GM19023 (cell line): Measurements from ENCODE around the gene RADIL.

Source experiments
- ATAC-seq: cut with Tn5 transposase; IDR thresholded peaks from one replicate; pipeline ENCODE4 v1.9.1; 2021; ENCODE audit warnings: mild to moderate bottlenecking, moderate library complexity; ENCODE audit not compliant: unreplicated experiment

Gene RADIL

DNA sequence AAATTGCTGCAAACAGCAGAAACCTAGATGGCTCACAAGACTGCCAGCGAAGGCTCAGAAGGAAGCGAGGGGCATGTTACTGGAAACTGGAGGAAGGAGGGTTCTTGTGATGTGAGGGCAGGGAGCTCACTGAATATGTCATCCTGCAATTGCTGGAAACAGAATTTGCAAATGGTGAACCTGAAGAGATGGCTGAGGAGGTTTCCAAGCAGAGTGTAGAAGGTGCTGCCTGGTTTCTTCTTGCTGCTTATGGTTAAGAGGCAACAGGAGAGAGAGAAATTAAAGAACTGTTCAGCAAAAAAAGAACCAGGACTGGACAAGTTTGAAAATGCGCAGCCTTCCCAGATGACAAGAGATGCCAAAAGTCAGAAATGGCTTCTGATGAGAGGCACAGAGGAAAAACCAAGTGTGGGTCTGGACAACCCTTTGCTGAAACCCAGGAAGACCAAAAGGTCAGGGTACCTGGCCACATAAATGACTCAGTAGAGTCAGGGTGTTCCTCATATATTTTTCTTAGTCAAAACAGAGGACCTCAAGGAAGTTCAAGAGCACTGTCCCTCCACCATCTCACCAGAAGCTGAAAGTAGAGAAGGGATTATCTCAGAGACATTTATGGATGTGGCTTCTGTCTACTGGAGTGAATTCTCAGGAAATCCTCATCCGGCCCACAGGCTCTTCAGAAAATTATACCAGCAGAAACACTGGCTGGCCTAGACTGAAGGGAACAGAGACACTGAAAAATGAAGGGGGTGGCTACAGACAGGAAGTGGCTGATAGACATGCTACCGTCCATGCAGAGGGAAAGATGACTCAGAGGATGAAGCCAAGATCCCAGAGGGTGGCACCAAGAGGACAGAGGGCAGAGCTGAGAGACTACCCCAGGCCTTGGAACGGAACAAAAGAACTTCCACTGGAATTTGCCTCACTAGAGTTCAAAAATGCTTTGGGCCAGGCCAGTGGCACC is 31.8 kb downstream of the RADIL start:
- no peak for ATAC-seq

DNA sequence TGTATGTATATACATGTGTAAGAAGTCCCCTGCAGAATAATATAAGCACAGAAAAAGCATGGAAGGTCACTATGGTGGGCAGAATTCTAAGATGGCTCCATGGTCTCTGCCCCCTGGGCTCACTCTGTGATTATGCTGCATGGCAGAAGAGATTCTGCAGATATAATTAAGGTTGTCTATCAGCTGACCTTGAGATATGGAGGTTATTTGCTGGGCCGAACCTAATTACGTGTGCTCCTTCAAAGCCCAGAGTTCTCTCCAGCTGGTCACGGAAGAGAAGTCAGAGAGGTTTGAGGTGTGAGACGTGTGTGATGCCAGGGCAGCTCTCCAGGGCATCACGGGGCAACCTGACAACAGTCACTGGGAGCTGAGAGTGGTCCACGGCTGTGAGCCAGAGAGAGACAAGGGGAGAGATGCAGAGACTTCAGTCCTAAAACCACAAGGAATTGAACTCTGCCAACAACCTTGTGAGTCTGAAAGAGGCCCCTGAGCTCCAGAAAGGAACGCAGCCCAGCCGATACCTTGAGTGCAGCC is 33.2 kb downstream of the RADIL start:
- ATAC-seq = no peak

GRCh38 chr7:4849390-4849789 is 34.1 kb downstream of the RADIL start:
- ATAC-seq = no peak

- ATAC-seq = no peak
Observed at GRCh38 chr7:4845740-4846142, 37.8 kb downstream of the RADIL start.

GRCh38 chr7:4842319-4843064 is 41.0 kb downstream of the RADIL start:
- no peak for ATAC-seq

DNA sequence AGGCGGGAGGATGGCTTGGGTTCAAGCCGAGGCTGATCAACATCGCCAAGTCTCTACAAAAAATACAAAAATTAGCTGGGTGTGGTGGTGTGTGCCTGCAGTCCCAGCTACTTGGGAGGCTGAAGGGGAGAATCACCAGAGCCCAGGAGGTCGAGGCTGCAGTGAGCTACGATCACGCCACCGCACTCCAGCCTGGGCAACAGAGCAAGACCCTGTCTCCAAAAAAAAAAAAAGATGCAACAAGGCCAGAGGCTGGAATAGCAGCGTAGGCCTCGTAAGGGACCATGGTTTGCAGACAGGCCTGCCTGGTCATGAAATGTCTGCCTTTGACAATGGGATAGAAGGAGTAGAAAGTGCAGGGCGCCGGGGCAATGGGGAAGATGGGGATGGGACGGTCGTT is 41.7 kb downstream of the RADIL start:
- no peak for ATAC-seq

- no peak for ATAC-seq
Observed at GRCh38 chr7:4841007-4841784, 42.3 kb downstream of the RADIL start.

DNA sequence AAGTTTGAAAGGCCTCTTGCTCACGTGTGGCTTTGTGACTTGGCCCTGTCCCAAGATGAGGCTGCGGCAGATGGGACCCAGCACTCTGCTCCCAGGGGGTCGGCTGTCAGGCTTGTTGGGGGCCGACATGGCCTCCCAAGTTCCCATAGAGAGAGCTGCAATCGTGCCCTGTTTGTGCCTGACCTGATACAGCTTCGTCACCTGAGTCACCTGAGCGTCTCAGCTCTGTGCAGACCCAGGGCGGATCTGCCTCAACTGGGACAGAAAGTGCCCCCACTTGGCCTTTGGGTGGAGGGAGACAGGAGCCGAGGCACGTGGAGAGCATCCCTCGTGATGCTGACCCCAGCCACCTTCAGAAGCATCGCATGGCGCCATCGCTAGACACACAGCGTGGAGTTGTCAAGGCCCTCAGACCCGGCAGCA is 43.4 kb downstream of the RADIL start:
- no peak for ATAC-seq

DNA sequence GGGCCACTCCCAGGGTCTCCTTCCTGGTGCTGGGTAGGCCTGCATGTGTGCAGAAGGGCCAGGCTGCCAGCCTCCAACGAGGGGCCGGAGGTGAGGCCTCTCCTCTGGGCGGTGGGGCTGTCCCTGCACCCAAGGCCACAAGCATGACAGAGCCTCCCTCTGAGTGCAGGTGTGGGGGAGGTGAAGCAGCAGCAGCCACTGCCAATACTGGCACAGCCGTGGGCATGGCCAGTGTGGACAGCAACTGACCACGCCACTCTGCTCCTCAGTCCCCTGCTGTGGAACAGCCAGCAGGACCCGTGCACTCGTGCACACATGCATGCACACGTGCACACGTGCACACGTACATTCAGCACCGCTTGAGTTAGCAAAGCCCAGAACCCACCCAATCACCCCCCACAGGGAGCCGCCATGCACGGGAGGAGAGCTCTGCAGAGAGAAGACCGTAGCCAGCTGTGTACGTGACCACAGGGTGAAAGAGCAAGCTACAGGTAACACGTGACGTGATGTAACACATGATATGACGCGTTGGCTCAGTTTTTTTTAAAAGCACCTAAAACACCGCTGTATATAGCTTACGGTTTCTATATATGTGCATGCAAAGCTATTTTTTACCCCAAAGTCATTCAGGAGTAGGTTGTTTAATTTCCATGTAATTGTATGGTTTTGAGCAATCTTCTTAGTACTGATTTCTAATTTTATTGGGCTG is 44.7 kb downstream of the RADIL start:
- no peak for ATAC-seq

- no peak for ATAC-seq
Observed at GRCh38 chr7:4837803-4838625, 45.5 kb downstream of the RADIL start.

GRCh38 chr7:4837041-4837802 is 46.3 kb downstream of the RADIL start:
- no peak for ATAC-seq

DNA sequence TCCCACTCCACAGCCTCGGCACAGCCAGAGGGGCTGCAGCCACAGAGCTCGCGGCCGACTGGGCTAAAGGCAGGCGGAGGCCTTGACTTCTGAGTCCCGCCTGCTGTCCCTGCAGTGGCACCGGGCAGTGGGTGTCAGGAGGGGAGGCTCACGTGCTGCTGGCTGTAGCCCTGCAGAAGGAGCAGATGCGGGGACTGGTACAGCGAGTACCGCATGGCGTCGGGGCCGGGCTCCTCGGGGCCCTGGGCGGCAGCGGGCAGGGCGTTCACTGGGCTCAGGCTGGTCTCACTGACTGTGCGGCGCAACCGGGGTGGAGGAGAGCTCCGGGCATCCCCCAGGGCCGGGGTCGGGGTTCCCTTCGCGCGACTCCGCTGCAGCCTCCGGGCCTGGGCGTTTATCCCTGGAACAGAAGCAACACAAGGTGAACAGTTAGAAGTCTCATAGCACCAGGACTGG is 47.3 kb downstream of the RADIL start:
- ATAC-seq = no peak

DNA sequence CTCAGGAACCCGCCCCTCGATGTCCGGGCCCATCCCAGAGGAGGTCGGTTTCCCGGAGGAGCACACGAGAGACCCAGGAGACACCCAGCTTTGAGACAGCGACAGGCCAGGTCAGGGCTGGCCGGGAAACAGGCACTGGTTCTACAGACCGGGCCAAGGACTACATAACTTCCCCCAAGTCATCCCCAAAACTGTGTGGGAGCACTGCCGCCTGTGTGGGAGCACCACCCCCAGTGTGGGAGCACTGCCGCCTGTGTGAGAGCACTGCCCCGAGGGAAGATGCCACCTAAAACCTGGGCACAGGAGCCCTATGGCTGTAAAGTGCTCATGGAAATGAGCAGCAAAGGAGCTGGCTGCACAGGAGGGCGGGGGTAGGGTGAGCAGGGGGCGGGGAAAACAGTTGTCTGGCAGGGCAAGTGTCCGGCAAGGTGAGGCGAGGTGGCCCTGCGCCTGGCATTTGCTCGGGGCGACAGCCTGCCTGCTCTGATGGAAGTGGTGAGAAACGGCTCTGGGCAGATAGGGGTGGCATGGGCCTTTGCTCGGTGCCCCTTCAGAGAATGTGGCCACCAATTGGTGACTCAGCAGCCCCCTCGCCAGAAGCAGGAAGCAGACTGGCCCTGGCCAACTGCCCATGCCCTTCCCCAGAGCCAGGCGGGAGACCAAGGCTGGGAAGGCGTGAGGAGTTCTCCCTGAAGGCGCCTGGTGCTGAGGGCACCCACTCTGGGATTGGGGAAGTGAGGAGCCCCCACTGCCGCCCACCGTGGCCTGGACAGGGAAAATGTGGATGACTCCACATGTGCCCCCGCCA is 47.9 kb downstream of the RADIL start:
- ATAC-seq = no peak

GRCh38 chr7:4834601-4835397 is 48.7 kb downstream of the RADIL start:
- ATAC-seq = no peak

- no peak for ATAC-seq
Observed at GRCh38 chr7:4833691-4834600, 49.6 kb downstream of the RADIL start.

DNA sequence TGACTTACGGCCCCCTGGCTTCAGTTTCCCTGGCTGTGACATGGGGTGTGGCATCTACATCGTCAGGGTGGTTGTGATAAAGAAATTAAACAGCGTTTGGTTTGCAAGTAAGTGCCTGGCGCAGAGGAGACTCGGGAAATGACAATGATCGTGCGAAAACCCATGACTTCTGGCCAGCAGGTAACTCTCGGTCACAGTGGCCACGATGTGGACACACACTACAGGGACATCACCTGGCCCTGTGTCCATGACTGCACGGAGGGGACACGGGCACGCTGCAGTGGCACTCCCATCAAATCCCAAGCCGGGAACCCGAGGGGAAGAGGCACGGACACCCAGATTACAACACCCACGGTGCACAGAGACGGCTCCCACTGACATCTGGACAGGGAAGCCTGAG is 50.3 kb downstream of the RADIL start:
- no peak for ATAC-seq
